HepG2 (cell line): ENCODE measurements around the gene RBP4. TPM values are rescaled to one million over a fixed set of nuclear protein-coding genes. Genes with fewer than 3 reads are reported as not detected.

Source experiments
- AGO1 ChIP-seq: fragments of 200-400 bp; formaldehyde crosslinking; IDR thresholded peaks from 2 replicates; pipeline ENCODE4 v1.6.1; 2017; ENCODE audit warnings: mild to moderate bottlenecking, low read depth, low read length, moderate library complexity; ENCODE audit not compliant: poor library complexity, severe bottlenecking
- ARNT2 ChIP-seq: sonication (generic); formaldehyde crosslinking; IDR thresholded peaks from 2 replicates; pipeline ENCODE4 v1.8.0; 2022; ENCODE audit warnings: mild to moderate bottlenecking, low read depth, missing genetic modification reagents, moderate library complexity
- CBX1 ChIP-seq: IDR thresholded peaks from one replicate; pipeline ENCODE4 v1.6.1; 2016; ENCODE audit warnings: antibody characterized with exemption, low read depth
- HNRNPL ChIP-seq: fragments of 200-400 bp; formaldehyde crosslinking; IDR thresholded peaks from 2 replicates; pipeline ENCODE4 v1.6.1; 2017; ENCODE audit warnings: mild to moderate bottlenecking, low read depth, low read length
- IRF2 ChIP-seq: IDR thresholded peaks from 2 replicates; pipeline ENCODE4 v1.6.1; 2018; ENCODE audit warnings: missing genetic modification reagents, missing compliant biosample characterization
- ISX ChIP-seq: sonication (generic); formaldehyde crosslinking; conservative IDR thresholded peaks from 2 replicates; pipeline ENCODE4 v1.5.0; 2020; ENCODE audit warnings: missing genetic modification reagents
- MXD1 ChIP-seq: sonication (generic); formaldehyde crosslinking; IDR thresholded peaks from 2 replicates; pipeline ENCODE4 v1.4.0; 2020; ENCODE audit warnings: mild to moderate bottlenecking, missing genetic modification reagents
- PRMT3 ChIP-seq: sonication (generic); formaldehyde crosslinking; IDR thresholded peaks from 2 replicates; pipeline ENCODE4 v1.8.1; 2022; ENCODE audit warnings: low read depth, mild to moderate bottlenecking, moderate library complexity, missing genetic modification reagents, borderline replicate concordance
- SKIL ChIP-seq: sonication (generic); formaldehyde crosslinking; IDR thresholded peaks from 2 replicates; pipeline ENCODE4 v1.8.0; 2022; ENCODE audit warnings: missing genetic modification reagents, mild to moderate bottlenecking, moderate library complexity, borderline replicate concordance
- TGIF2 ChIP-seq: IDR thresholded peaks from 2 replicates; pipeline ENCODE4 v1.6.1; 2016; ENCODE audit warnings: control low read depth, missing compliant biosample characterization
- ZFP82 ChIP-seq: sonication (generic); formaldehyde crosslinking; IDR thresholded peaks from 2 replicates; pipeline ENCODE4 v1.5.1; 2020; ENCODE audit warnings: mild to moderate bottlenecking, missing genetic modification reagents, borderline replicate concordance
- ZFY ChIP-seq: sonication (generic); formaldehyde crosslinking; IDR thresholded peaks from 2 replicates; pipeline ENCODE4 v1.4.0; 2020; ENCODE audit warnings: missing genetic modification reagents
- ZNF160 ChIP-seq: sonication (generic); formaldehyde crosslinking; IDR thresholded peaks from 2 replicates; pipeline ENCODE4 v1.8.0; 2022; ENCODE audit warnings: mild to moderate bottlenecking, inconsistent platforms, missing genetic modification reagents
- ZNF34 ChIP-seq: sonication (generic); formaldehyde crosslinking; IDR thresholded peaks from 2 replicates; pipeline ENCODE4 v1.4.0; 2020; ENCODE audit warnings: mild to moderate bottlenecking, missing genetic modification reagents, borderline replicate concordance
- ZNF446 ChIP-seq: sonication (generic); formaldehyde crosslinking; IDR thresholded peaks from 2 replicates; pipeline ENCODE4 v1.5.0; 2020; ENCODE audit warnings: mild to moderate bottlenecking, missing genetic modification reagents
- ZNF543 ChIP-seq: sonication (generic); formaldehyde crosslinking; IDR thresholded peaks from 2 replicates; pipeline ENCODE4 v1.4.0; 2020; ENCODE audit warnings: mild to moderate bottlenecking, missing genetic modification reagents
- ZNF552 ChIP-seq: sonication (generic); formaldehyde crosslinking; IDR thresholded peaks from 2 replicates; pipeline ENCODE4 v1.9.0; 2022; ENCODE audit warnings: missing genetic modification reagents, mild to moderate bottlenecking, borderline replicate concordance
- ZNF572 ChIP-seq: sonication (generic); formaldehyde crosslinking; IDR thresholded peaks from 2 replicates; pipeline ENCODE4 v1.5.1; 2020; ENCODE audit warnings: mild to moderate bottlenecking, missing genetic modification reagents
- ZNF674 ChIP-seq: sonication (generic); formaldehyde crosslinking; IDR thresholded peaks from 2 replicates; pipeline ENCODE4 v1.5.0; 2020; ENCODE audit warnings: low read depth, mild to moderate bottlenecking, missing genetic modification reagents
- ZNF746 ChIP-seq: sonication (generic); formaldehyde crosslinking; IDR thresholded peaks from 2 replicates; pipeline ENCODE4 v1.8.0; 2022; ENCODE audit warnings: mild to moderate bottlenecking, missing genetic modification reagents
- ZNF776 ChIP-seq: sonication (generic); formaldehyde crosslinking; IDR thresholded peaks from 2 replicates; pipeline ENCODE4 v1.4.0; 2020; ENCODE audit warnings: mild to moderate bottlenecking, missing genetic modification reagents
- polyA plus RNA-seq, 8 experiments: library from polyadenylated mRNA; depleted of rRNA in 3 of 8; stranded (reverse) in 7 of 8; unstranded in 1 of 8; fragments of >200 nt; fragmentation: Illumina TruSeq in 4 of 8; extraction: Trizol in 4 of 8; gene quantifications; 2 replicates each; pipeline versions ENCODE4 v1.2.1 to v1.2.3, GENCODE V29; 2011 to 2016; ENCODE audit warnings: low read depth in 4 of 8, missing spikeins in 1 of 8, mixed read lengths in 1 of 8; ENCODE audit not compliant: insufficient read depth in 1 of 8
- total RNA-seq, 5 experiments: library from RNA; depleted of rRNA; stranded (reverse); fragments of >200 nt; fragmentation: Illumina TruSeq; extraction: Trizol; gene quantifications; 2 replicates each; pipeline ENCODE4 v1.2.3, GENCODE V29; 2016; ENCODE audit warnings: low read depth in 1 of 5
- TF ChIP-seq, protein P1 (sequence below): sonication (generic); formaldehyde crosslinking; IDR thresholded peaks from 2 replicates; pipeline ENCODE4 v1.8.1; 2023; ENCODE audit warnings: mild to moderate bottlenecking, missing genetic modification reagents
- TF ChIP-seq, protein P2 (sequence below): IDR thresholded peaks from 2 replicates; pipeline ENCODE4 v1.6.1; 2016
- TF ChIP-seq, protein P3 (sequence below): IDR thresholded peaks from 2 replicates; pipeline ENCODE4 v1.6.1; 2018; ENCODE audit warnings: missing genetic modification reagents
- TF ChIP-seq, protein P4 (sequence below): IDR thresholded peaks from 2 replicates; pipeline ENCODE4 v1.6.1; 2012; ENCODE audit warnings: inconsistent platforms

Gene RBP4
- total and polyA plus RNA-seq, 2 of the 13 experiments (the other 11 are each of a cell fraction or from before 2014, with no cell fraction given) = 642 to 931 TPM

GRCh38 chr10:93600446-93601145 lies 439 bp downstream of the RBP4 start (continued):
- TF ChIP-seq, protein P1, sequence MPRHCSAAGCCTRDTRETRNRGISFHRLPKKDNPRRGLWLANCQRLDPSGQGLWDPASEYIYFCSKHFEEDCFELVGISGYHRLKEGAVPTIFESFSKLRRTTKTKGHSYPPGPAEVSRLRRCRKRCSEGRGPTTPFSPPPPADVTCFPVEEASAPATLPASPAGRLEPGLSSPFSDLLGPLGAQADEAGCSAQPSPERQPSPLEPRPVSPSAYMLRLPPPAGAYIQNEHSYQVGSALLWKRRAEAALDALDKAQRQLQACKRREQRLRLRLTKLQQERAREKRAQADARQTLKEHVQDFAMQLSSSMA (CRISPR knock-in tag) = no peak
- no peak for TF ChIP-seq ZNF746 (CRISPR knock-in tag)
- TF ChIP-seq MXD1 (CRISPR knock-in tag) = peak; percentile 67; the same call in 1 of the 2 replicates
- TF ChIP-seq ZNF572 (CRISPR knock-in tag) = peak; percentile 10; the same call in 1 of the 2 replicates
- no peak for TF ChIP-seq ZNF160 (CRISPR knock-in tag)
- 0 out of 2 replicates have a peak, but pooled peaks have one; percentile 42 for TF ChIP-seq HNRNPL
- TF ChIP-seq ARNT2 (CRISPR knock-in tag) = no peak
- TF ChIP-seq, protein P2, sequence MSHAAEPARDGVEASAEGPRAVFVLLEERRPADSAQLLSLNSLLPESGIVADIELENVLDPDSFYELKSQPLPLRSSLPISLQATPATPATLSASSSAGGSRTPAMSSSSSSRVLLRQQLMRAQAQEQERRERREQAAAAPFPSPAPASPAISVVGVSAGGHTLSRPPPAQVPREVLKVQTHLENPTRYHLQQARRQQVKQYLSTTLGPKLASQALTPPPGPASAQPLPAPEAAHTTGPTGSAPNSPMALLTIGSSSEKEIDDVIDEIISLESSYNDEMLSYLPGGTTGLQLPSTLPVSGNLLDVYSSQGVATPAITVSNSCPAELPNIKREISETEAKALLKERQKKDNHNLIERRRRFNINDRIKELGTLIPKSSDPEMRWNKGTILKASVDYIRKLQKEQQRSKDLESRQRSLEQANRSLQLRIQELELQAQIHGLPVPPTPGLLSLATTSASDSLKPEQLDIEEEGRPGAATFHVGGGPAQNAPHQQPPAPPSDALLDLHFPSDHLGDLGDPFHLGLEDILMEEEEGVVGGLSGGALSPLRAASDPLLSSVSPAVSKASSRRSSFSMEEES (CRISPR knock-in tag) = no peak
- no peak for TF ChIP-seq ISX
- TF ChIP-seq PRMT3 = no peak
- TF ChIP-seq CBX1 = peak; percentile 17
- no peak for TF ChIP-seq ZNF552 (CRISPR knock-in tag)
- no peak; the same call in 1 of the 2 replicates for TF ChIP-seq ZNF446 (CRISPR knock-in tag)
- TF ChIP-seq IRF2 (CRISPR knock-in tag) = no peak
- TF ChIP-seq ZFY = peak; percentile 13; the same call in 1 of the 2 replicates
- peak; percentile 67; the same call in 1 of the 2 replicates for TF ChIP-seq TGIF2
- TF ChIP-seq AGO1 = peak; percentile 62
- TF ChIP-seq SKIL (CRISPR knock-in tag) = 0 out of 2 replicates have a peak, but pooled peaks have one; percentile 12
- no peak for TF ChIP-seq ZNF34 (CRISPR knock-in tag)
- TF ChIP-seq ZNF674 (CRISPR knock-in tag) = no peak
- TF ChIP-seq, protein P3, sequence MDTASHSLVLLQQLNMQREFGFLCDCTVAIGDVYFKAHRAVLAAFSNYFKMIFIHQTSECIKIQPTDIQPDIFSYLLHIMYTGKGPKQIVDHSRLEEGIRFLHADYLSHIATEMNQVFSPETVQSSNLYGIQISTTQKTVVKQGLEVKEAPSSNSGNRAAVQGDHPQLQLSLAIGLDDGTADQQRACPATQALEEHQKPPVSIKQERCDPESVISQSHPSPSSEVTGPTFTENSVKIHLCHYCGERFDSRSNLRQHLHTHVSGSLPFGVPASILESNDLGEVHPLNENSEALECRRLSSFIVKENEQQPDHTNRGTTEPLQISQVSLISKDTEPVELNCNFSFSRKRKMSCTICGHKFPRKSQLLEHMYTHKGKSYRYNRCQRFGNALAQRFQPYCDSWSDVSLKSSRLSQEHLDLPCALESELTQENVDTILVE (CRISPR knock-in tag) = no peak
- TF ChIP-seq ZNF776 (CRISPR knock-in tag) = no peak
- 0 out of 2 replicates have a peak, but pooled peaks have one; percentile 12 for TF ChIP-seq ZFP82 (CRISPR knock-in tag)
- no peak for TF ChIP-seq ZNF543
- TF ChIP-seq, protein P4, sequence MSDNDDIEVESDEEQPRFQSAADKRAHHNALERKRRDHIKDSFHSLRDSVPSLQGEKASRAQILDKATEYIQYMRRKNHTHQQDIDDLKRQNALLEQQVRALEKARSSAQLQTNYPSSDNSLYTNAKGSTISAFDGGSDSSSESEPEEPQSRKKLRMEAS = peak; percentile 88
